DND-41 (cell line): Measurements from ENCODE around the gene LCA5L.

ENCODE experiments used
- ATAC-seq: fragments of 200-7000 bp; cut with Tn5 transposase; 3 replicates; pipeline ENCODE4 v1.9.1; 2021; ENCODE audit warnings: low read depth; ENCODE audit not compliant: insufficient read depth
- DNase-seq: peaks from one replicate; pipeline ENCODE4 v3.0.0-alpha.2; 2020
- H2AFZ ChIP-seq: 2 replicates; pipeline ENCODE4 v1.6.0; 2012; ENCODE audit warnings: low read depth, low read length
- H3K27ac ChIP-seq: 2 replicates; pipeline ENCODE4 v1.5.1; 2012; ENCODE audit warnings: low read length, inconsistent platforms
- H3K27me3 ChIP-seq: fragments of 200-600 bp; sonication (generic); 2 replicates; pipeline ENCODE4 v1.6.0; 2012; ENCODE audit warnings: low read length, mild to moderate bottlenecking, inconsistent platforms; ENCODE audit not compliant: insufficient read depth, poor library complexity
- H3K36me3 ChIP-seq: 2 replicates; pipeline ENCODE4 v1.5.1; 2012; ENCODE audit warnings: low read length, inconsistent platforms; ENCODE audit not compliant: insufficient read depth
- H3K4me1 ChIP-seq: 2 replicates; pipeline ENCODE4 v1.5.1; 2012; ENCODE audit warnings: mild to moderate bottlenecking, low read length; ENCODE audit not compliant: insufficient read depth
- H3K4me2 ChIP-seq: 2 replicates; pipeline ENCODE4 v1.6.0; 2012; ENCODE audit warnings: mild to moderate bottlenecking, moderate library complexity, low read length, inconsistent platforms; ENCODE audit not compliant: insufficient read depth
- H3K4me3 ChIP-seq, 2 experiments: fragments of 200-600 bp in 1 of 2; shearing (Covaris generic) in 1 of 2; 2 replicates each; pipeline ENCODE4 v1.5.1; 2012 to 2016; ENCODE audit warnings: inconsistent platforms in 2 of 2, low read length in 2 of 2, mild to moderate bottlenecking in 2 of 2, low read depth in 1 of 2, moderate library complexity in 1 of 2
- H3K79me2 ChIP-seq: 2 replicates; pipeline ENCODE4 v1.6.0; 2012; ENCODE audit warnings: low read length, inconsistent platforms; ENCODE audit not compliant: insufficient read depth
- H3K9ac ChIP-seq: 2 replicates; pipeline ENCODE4 v1.6.0; 2012; ENCODE audit warnings: low read depth, mild to moderate bottlenecking, inconsistent platforms, low read length, moderate library complexity
- H3K9me3 ChIP-seq: 2 replicates; pipeline ENCODE4 v1.5.1; 2012; ENCODE audit warnings: low read length, moderate library complexity, mild to moderate bottlenecking, inconsistent platforms; ENCODE audit not compliant: insufficient read depth, severe bottlenecking
- H4K20me1 ChIP-seq: 2 replicates; pipeline ENCODE4 v1.6.0; 2012; ENCODE audit warnings: low read length; ENCODE audit not compliant: insufficient read depth
- CTCF ChIP-seq: IDR thresholded peaks from 2 replicates; pipeline ENCODE4 v1.5.1; 2012; ENCODE audit warnings: borderline replicate concordance, low read length, moderate library complexity, mild to moderate bottlenecking; ENCODE audit not compliant: poor library complexity, severe bottlenecking; ENCODE audit errors: extremely low read depth
- EZH2 ChIP-seq: IDR thresholded peaks from 3 replicates; pipeline ENCODE4 v1.6.1; 2012; ENCODE audit warnings: borderline replicate concordance, low read depth, mild to moderate bottlenecking, moderate library complexity, low read length, inconsistent platforms; ENCODE audit not compliant: severe bottlenecking

Gene LCA5L

GRCh38 chr21:39387461-39388037, 58.0 kb downstream of the LCA5L start:
- Histone ChIP-seq H3K4me1 (peaks cover 23% of the 10 kb centered on the region), H3K9ac (peak overlapping the region; percentile 56), H3K27ac (peak overlapping the region; percentile 73), H3K36me3 (peaks cover 33% of the 10 kb centered on the region), H3K27me3 (no peaks in the 10 kb centered on the region), H3K79me2 (peaks cover 62% of the 10 kb centered on the region), H3K4me2 (peak overlapping the region; percentile 93), H3K4me3 (peak overlapping the region; percentile 36 to 61; a peak in 3 of 4 replicates), H3K9me3 (no peaks in the 10 kb centered on the region), H2AFZ (peak overlapping the region; percentile 84), H4K20me1 (peaks cover 15% of the 10 kb centered on the region)
- TF ChIP-seq EZH2 (no peak), CTCF (no peak)
- peak; percentile 97 for DNase-seq
- ATAC-seq: peak; percentile 74

- Histone ChIP-seq H3K79me2 (peaks cover 69% of the 10 kb centered on the region), H3K36me3 (peaks cover 27% of the 10 kb centered on the region), H3K4me2 (peak overlapping the region; percentile 93), H3K27ac (peak overlapping the region; percentile 73; the same call in 1 of the 2 replicates), H3K4me3 (peak overlapping the region; percentile 13 to 61; a peak in 1 of 4 replicates), H3K27me3 (no peaks in the 10 kb centered on the region), H4K20me1 (peaks cover 15% of the 10 kb centered on the region), H3K4me1 (peaks cover 28% of the 10 kb centered on the region), H3K9ac (peak overlapping the region; percentile 56), H3K9me3 (no peaks in the 10 kb centered on the region), H2AFZ (peak overlapping the region; percentile 84; the same call in 1 of the 2 replicates)
- ATAC-seq (no peak), DNase-seq (no peak)
- TF ChIP-seq CTCF (no peak), EZH2 (no peak)
These were observed 58.7 kb downstream of the LCA5L start for GRCh38 chr21:39386899-39387298.

- H3K9ac ChIP-seq: no peak overlapping the region
- no peak overlapping the region for H3K27ac ChIP-seq
- DNase-seq: no peak
- H3K4me2 ChIP-seq: no peak overlapping the region
- no peaks in the 10 kb centered on the region for H3K27me3 ChIP-seq
- no peak for TF ChIP-seq CTCF
- TF ChIP-seq EZH2: no peak
- H3K9me3 ChIP-seq: no peaks in the 10 kb centered on the region
- H3K36me3 ChIP-seq: peaks cover 21% of the 10 kb centered on the region
- H3K4me3 ChIP-seq: no peak overlapping the region
- H2AFZ ChIP-seq: no peak overlapping the region
- peaks cover 76% of the 10 kb centered on the region for H3K79me2 ChIP-seq
- peaks cover 12% of the 10 kb centered on the region for H4K20me1 ChIP-seq
- H3K4me1 ChIP-seq: peaks cover 35% of the 10 kb centered on the region
- ATAC-seq: no peak
These were observed 59.4 kb downstream of the LCA5L start for GRCh38 chr21:39386194-39386593.
